HG03520 (cell line): ENCODE measurements around the gene BMP7.
"Not testable (repeated sequence)": the region's sequence is repeated elsewhere in the genome, so short reads cannot be mapped to it uniquely, and the experiment has no call there.

Experiments used
- ATAC-seq: cut with Tn5 transposase; IDR thresholded peaks from one replicate; pipeline ENCODE4 v1.9.1; 2021; ENCODE audit warnings: mild to moderate bottlenecking, moderate library complexity; ENCODE audit not compliant: unreplicated experiment

The BMP7 gene

GRCh38 chr20:57267158-57267821 is 849 bp upstream of the BMP7 start:
- ATAC-seq: no peak

- no peak for ATAC-seq
Measured at GRCh38 chr20:57265997-57266290, 497 bp downstream of the BMP7 start.

DNA sequence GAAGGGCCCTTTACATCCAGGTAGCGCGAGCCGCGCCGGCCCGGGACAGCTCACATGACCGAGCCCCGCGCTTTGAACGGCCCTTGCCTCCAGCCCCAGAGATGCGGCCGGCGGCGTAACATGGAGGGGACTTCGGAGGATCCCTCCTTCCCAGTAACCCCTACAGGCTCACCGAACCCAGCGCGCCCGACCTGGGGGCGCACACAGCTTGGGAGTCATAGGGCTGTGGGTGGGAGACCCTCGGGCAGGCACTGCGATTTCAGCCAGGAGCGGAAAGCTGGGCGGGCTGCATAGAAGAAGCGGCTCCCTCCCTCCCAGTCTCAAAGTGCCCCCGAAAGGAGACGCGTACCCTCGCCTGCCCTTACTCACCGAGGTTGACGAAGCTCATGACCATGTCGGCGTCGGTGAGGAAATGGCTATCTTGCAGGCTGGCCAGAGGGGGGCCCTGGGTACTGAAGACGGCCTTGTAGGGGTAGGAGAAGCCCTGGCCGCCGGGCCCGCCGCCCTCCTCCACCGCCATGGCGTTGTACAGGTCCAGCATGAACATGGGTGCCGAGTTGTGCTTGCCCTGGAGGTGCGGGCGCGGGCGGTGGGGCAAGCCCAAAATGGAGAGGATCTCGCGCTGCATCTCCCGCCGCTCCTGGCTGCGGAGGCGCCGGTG is 975 bp downstream of the BMP7 start:
- no peak for ATAC-seq

GRCh38 chr20:57264908-57265335 is 1.5 kb downstream of the BMP7 start:
- ATAC-seq: not testable (repeated sequence)

- no peak for ATAC-seq
Measured at GRCh38 chr20:57263801-57264792, 2.3 kb downstream of the BMP7 start.

DNA sequence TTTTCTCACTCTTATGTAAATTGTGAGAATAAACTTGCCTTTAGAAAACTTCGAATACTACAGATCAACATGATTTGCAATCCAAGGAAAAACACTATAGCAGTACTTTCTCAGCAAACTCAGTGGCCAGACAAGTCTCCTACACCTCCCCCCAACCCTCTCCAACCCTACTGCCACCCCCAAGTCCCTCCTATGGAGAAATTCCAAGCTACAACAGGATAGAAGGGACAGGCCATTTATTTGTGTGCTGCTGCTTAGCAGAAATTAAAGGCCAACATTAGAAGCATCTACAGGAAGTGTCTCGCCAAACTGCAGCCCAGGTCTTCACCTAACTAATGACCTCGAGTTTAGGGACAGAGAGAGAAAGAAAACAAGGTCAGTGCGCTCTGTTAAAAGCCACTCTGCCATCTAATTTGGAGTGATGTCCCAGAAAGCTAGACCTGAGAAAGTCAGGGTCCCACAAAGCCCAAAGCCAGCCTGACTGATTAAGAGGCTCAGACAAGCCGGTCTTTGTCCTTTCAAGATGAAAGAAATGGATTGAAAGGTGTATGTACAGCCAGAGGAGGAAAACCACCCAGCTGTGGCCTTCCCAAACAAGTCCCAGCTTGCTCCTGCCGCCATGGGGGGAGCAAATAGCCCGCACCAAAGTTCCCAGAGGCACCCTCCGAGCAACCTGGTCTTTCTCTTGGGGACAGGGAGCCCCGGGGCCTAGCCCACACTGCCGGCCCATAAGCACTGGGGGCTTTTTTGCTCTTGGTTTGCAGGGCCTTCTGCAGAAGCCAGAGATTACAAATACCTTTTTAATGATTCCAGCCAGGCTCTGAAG is 3.4 kb downstream of the BMP7 start:
- ATAC-seq: no peak

DNA sequence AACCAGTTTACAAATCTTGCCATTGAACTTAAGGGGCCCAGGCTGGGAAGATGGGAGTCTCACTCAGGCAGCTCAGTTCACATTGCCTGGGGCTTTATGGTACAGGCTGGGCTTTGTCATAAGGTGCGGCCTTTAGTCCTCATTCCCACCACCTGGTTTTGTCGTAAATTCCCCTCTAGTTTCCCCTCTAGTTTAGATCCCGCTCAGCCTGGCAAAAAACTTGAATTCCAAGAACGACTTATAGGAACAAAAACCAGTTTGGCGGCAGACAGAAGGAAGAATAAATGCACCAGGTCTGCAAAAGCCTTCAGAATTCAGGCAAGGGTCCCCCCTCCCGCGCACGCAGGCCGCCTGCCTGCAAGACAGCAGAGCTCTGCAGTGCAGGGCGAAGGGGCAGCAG is 4.1 kb downstream of the BMP7 start:
- ATAC-seq: no peak

GRCh38 chr20:57261457-57262251 is 4.8 kb downstream of the BMP7 start:
- no peak for ATAC-seq

DNA sequence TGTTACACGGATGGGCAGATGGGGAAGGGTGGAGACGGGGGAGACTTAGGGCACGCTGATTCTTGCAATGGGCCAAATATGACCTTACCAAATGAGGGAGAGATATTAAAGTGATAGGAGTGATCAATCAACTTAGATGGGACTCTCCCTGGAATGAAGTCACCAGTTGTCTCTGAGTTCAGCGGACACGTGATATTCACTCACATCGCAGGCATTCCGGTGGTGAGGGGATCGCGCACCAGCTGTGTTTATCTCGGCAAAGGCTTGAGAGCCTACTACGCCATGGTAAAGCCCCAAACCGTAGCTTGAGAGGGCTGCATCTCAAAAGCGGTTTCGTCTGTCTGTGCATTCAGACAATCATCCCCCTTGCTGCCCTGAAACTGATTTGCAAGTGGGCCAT is 5.5 kb downstream of the BMP7 start:
- ATAC-seq: no peak

GRCh38 chr20:57259938-57260921 is 6.2 kb downstream of the BMP7 start:
- ATAC-seq: no peak

DNA sequence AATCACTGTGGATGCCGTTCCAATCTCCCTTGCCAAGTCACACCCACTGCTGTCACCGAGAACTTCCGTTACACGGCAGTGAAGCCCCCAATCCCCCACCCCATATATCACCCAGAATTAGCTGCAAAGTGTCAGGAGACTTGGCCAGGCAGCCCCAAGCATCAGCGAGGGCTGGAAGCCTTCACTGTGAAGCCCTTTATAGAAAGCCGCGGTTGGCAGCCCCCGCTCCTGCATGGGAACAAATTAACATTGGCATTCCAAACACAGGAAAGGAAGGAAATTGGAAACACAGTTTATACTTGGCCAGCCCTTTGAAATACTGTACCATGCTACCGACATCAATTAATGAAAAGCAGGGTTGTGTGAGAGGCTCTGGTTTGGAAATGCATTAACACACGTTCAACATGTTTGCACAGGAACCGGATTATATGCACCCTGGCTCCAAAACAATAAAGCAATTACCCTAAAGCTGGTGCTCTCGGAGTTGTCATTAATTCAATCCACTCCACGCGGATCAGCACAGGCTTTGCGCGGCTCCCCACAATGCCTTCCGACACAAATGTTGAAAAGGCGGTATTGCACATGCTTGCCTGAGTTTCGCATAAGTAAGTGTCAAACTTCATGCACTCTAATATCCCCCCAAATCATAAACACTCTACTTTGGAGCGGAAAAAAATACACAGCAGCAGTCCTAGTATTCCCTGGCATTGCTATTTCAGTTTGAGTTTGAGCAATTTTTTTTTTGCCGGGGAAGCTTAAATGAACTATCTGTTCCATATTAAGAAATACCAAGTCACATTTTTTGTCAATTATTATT is 7.1 kb downstream of the BMP7 start:
- ATAC-seq: no peak

GRCh38 chr20:57257701-57258453 is 8.6 kb downstream of the BMP7 start:
- ATAC-seq: no peak

- ATAC-seq: no peak
Measured at GRCh38 chr20:57256908-57257307, 9.5 kb downstream of the BMP7 start.

- ATAC-seq: no peak
Measured at GRCh38 chr20:57256205-57256604, 10.2 kb downstream of the BMP7 start.

DNA sequence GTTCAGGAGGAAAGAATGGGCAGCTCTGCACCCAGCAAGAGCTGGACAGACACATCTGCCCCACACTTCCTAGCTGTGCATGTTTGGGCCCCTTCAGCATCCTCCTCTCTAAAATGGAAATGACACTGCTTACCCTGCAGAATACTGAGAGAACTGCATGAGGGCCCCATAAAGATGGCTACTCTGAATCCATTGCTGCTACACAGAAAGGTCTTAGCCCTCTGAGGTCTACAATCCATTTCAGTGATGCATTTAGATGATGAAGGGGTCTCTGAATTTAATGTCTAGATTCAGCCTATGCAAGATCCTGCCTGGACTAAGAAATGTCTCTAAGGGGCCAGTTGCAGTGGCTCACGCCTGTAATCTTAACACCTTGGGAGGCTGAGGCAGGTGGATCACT is 11.3 kb downstream of the BMP7 start:
- no peak for ATAC-seq

- no peak for ATAC-seq
Measured at GRCh38 chr20:57252559-57253162, 13.8 kb downstream of the BMP7 start.

DNA sequence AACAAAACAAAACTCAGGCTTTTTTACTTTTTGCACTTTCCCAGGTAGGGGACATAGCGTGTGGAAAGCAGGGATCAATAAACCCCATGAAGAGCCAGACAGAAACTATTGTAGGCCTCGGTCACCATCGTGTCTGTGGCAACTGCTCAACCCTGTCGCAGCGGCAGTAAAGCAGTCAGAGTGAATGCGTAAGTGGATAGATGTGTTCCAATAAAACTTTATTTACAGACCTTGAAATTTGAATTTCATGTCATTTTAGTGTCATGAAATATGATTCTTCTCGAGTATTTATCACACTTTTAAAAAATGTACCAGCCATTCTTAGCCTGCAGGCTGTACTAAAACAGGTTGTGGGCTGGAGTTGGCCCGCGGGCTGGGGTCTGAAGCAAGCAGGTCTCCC is 14.5 kb downstream of the BMP7 start:
- no peak for ATAC-seq
